ENCODE measurements around the gene CGB7. TPM values are rescaled to one million over a fixed set of nuclear protein-coding genes. Genes with fewer than 3 reads are reported as not detected.

The CGB7 gene
- total RNA-seq, 4 donors from 2014 or later = not detected

- H3K4me1 ChIP-seq = peaks cover 4 to 51% (median 17%) of the 10 kb centered on the region in 3 donors
- H3K27me3 ChIP-seq = no peaks in the 10 kb centered on the region
- ATAC-seq = no peak
- H3K9me3 ChIP-seq = no peaks in the 10 kb centered on the region
- H3K36me3 ChIP-seq = peaks cover 0 to 38% of the 10 kb centered on the region in 2 donors
- 0 to 2% methylated on average over 11 to 14 of the region's 14 CpGs for WGBS, 2 donors (ENCODE audit: low coverage in 1 of 2)
- peak overlapping the region; percentile 75 to 94 (median 92) for H3K27ac ChIP-seq
- no peak for TF ChIP-seq CTCF (IDR thresholded peaks at IDR 0.05)
- TF ChIP-seq POLR2AphosphoS5 (IDR thresholded peaks at IDR 0.05) = no peak
- TF ChIP-seq EP300 (IDR thresholded peaks at IDR 0.05) = no peak
- TF ChIP-seq POLR2A (IDR thresholded peaks at IDR 0.05) = no peak
- peak overlapping the region; percentile 80 to 98 for H3K4me3 ChIP-seq
These were observed 28.3 kb upstream of the CGB7 start for GRCh38 chr19:49085868-49086232.

- peak in 1 of 4 experiments; percentile 22 for TF ChIP-seq CTCF (IDR thresholded peaks at IDR 0.05)
- TF ChIP-seq EP300 (IDR thresholded peaks at IDR 0.05) = no peak
- TF ChIP-seq POLR2A (IDR thresholded peaks at IDR 0.05) = peak; percentile 85 to 91
- TF ChIP-seq POLR2AphosphoS5 (IDR thresholded peaks at IDR 0.05) = peak; percentile 86
- Histone ChIP-seq H3K27ac (peak within 1 kb of the TSS; percentile 75 to 94 (median 92)), H3K27me3 (no peaks in the 10 kb centered on the region), H3K4me1 (peaks cover 4 to 48% (median 17%) of the 10 kb centered on the region in 3 donors), H3K36me3 (peaks cover 0 to 32% of the 10 kb centered on the region in 2 donors), H3K4me3 (peak within 1 kb of the TSS; percentile 80 to 98), H3K9me3 (no peaks in the 10 kb centered on the region)
- ATAC-seq = peak; percentile 100
- 0 to 1% methylated on average over 3 to 24 of the region's 89 CpGs for WGBS, 2 donors (ENCODE audit: low coverage in 1 of 2)
These were observed 27.7 kb upstream of the CGB7 start, which contains the start of gene SNRNP70 for GRCh38 chr19:49085020-49085867. Gene SNRNP70, plus strand, starts transcription at chr19:49085451. Its CDS starts 964 bp downstream, at chr19:49086415.

GRCh38 chr19:49084206-49085019, 26.9 kb upstream of the CGB7 start:
- no peak for ATAC-seq
- peaks cover 0 to 24% of the 10 kb centered on the region in 2 donors for H3K36me3 ChIP-seq
- TF ChIP-seq POLR2A (IDR thresholded peaks at IDR 0.05) = no peak
- TF ChIP-seq CTCF (IDR thresholded peaks at IDR 0.05) = no peak
- 61 to 67% methylated on average over 16 to 26 of the region's 26 CpGs for WGBS, 2 donors (ENCODE audit: low coverage in 1 of 2)
- peak overlapping the region; percentile 19 to 94 (median 92) for H3K27ac ChIP-seq
- H3K9me3 ChIP-seq = no peaks in the 10 kb centered on the region
- H3K4me3 ChIP-seq = peak overlapping the region; percentile 80 to 98
- H3K4me1 ChIP-seq = peaks cover 4 to 41% (median 17%) of the 10 kb centered on the region in 3 donors
- no peaks in the 10 kb centered on the region for H3K27me3 ChIP-seq

- H3K4me1 ChIP-seq = peaks cover under 1 to 12% (median 3%) of the 10 kb centered on the region in 3 donors
- no peaks in the 10 kb centered on the region for H3K36me3 ChIP-seq
- no peak overlapping the region for H3K4me3 ChIP-seq
- TF ChIP-seq EP300 (IDR thresholded peaks at IDR 0.05) (no peak), CTCF (IDR thresholded peaks at IDR 0.05) (no peak), POLR2AphosphoS5 (IDR thresholded peaks at IDR 0.05) (no peak), POLR2A (IDR thresholded peaks at IDR 0.05) (no peak)
- no peak overlapping the region for H3K27ac ChIP-seq
- ATAC-seq = no peak
- H3K9me3 ChIP-seq = no peaks in the 10 kb centered on the region
- 83% methylated on average over 1 of the region's 1 CpG; no CpG with 5 or more reads in 1 of the 2 donors for WGBS, 2 donors (ENCODE audit: low coverage in 1 of 2)
- H3K27me3 ChIP-seq = no peaks in the 10 kb centered on the region
These were observed 23.7 kb upstream of the CGB7 start for GRCh38 chr19:49081273-49081672.

Data from gastroesophageal sphincter (tissue), 4 donors.